Measurements from ENCODE around the gene CD36.
A peak's percentile ranks its signal among the peaks of the same experiment; 100 is the strongest.

Gene CD36

DNA sequence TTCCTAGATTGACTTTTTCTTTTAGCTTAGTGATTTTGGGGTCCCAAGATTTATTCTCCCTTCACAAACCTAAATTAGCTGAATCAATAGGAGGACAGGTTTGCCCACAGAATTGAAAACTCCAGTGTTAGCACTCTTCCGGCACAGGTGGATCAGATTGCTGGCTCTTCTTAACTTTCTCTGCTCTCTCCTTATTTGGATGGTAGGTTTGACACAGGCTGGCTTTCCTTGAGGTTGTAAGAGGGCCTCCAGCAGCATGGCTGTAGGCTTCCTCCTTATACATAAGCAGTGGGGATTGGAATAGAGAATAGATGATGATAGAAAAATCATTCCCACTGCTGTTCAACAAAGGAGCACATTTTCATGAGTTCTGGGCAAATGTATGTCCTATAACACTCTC, 9.4 kb upstream of the CD36 start:
- DNase-seq, result no peak

DNA sequence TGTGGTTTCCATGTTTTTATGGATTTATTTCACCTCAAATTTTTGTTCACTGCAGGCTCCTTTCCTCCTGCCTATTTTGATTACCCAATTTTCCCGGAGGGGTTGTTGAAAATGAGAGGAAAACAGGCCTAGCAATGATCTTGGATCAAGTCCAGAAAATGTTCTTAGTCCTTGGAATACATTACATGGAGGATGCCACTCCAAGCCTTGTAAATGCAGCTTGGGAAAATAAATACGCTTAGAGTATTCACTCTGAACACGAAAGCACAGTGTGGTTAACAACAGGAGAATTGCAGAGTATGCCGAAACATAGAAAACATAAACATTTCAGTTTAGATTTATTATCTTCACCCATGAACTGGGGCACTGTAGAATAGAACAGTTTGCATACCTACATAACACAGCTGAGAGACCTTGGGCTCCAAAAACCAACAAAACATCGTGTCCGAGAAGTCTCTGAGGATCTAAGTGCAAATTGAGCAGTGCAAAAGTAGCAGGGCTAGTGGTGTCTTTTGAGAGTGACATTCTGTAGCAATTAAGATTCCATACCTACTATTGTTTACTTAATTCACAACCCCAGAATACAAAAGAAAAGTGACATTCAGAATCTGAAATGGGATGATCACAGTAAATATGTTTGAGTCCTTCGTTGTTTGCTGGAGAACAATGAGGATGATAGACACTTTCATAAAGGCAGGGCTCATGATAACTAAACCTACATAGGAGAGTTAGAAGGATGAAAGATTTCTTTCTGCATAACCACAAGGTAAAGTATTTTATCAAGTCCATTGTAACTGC, 7.6 kb upstream of the CD36 start:
- DNase-seq, result peak; percentile 31 to 68

DNA sequence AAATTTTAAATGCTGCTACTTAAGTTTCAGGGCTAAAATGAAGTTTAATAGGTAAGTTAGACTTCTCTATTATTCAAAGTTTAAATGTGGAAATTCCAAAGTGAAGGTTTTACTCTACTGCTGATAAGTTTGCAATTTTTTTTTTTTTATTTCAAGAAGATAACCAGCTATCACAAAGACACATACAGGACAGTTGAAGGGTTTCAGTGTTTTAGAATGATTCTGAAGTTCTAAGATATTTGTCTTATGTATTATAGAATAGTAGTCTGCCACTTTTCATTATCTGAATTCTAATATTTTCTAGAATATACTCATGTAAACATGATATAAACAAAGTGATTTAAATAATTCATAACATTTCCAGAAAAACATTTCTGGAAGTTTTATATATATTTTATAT, 7.0 kb upstream of the CD36 start:
- no peak for DNase-seq

DNA sequence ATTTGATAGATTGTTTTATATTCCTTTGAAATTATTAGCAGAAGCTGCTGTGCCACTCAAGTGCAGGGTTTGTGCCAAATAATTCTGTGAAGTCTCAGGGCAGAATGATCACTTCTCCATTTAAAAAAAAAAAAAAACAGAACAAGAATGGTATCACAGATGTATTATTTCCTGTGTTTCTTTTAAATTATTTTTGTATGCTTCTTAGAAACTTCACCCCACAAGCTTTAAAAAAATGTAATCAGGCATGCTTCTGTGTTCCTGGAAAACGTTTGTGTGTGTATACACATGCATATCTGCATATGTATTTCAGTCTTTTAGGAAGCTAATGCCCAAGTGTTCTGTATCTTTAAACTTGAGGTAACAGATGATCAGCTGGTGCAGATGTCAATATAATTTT, 6.3 kb upstream of the CD36 start:
- no peak for DNase-seq

DNA sequence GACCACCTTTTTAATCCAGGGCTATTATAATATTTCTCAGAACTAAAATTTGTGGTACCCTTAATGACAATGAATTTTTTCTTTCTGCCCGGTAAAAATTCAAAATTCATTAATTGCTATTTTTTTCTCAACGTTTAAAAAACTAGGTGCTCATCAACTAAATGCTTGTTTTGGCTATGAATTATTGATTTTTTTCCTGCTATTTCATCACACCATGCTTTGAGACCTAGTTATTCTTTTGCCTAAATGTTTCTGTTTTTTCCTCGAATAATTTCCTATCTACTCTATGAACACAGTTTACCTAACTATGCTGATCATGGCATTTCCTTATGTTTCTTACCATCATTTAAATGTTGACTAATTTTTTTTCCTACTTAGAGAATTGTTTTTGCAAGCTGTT, 5.6 kb upstream of the CD36 start:
- no peak for DNase-seq

DNA sequence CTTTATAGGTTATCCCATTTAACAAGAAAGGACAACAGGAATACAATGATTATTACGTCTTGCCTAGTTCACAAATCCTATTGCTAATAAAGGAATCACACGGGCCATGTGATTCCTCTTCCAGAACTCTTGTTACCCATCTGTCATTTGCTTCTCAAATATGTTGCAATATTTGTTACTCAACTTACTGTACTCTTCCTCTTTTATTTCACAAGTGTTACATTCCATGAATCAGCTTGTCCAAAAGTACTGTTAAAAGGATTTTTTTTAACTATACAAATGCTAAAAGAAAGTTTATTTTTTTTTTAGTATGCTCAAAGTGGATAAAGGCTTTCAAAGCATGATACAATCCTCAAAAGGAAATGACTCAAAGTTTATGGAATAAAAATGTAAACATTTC, 3.9 kb upstream of the CD36 start:
- no peak for DNase-seq

DNA sequence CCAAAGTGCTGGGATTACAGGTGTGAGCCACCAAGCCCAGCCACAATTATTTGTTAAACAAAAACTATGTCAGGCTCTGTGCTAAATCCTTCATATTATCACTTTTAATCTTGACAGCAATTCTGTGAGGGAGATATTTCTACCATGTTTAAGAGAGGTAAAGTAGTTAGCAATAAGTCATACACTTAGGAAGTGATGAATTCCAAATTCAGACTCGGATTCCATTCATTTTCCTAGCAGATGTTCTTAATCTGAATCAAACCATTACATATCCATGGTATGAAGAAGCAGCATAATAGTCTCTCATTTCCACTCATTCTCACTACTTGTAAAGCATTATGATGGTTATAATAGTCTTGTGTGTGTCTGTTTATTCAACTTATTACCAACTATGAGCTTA, 2.9 kb upstream of the CD36 start:
- DNase-seq, result no peak

DNA sequence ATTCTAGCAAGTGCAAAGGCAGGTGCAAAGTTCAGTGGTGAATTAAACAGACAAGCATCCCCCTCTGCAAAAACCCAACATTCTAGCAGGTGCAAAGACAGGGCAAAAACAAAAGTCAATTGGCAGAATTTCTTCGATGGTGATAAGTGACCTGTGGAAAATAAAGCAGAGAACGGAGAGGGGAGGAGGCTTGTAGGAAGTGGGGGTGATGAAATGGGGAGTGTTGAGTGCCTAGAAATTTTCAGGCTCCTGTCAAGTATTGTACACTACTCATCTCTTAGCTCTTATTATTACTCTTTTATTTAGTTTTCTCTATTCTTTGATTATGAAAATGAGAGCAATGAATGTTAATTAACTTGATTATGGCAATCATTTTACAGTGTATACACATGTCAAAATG, 2.4 kb upstream of the CD36 start:
- no peak for DNase-seq

DNA sequence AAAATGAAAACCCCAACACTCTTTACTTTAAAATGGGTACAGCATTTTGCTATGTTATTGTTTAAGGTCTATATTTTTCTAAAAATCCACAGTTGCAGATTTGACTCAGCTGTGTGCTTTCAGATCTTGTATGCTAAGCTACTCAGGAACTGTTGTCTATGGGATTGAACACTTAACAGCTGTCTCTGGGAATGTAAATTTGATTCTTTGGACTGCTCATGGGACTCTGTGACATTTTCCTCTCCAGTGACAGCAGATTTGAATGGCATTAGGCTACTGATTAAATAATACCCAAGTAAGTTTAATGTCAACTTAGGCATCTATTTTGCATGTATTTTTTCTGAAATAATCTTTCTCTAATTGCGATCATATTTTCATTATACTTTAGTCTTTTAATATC, 1.7 kb upstream of the CD36 start:
- no peak for DNase-seq

DNA sequence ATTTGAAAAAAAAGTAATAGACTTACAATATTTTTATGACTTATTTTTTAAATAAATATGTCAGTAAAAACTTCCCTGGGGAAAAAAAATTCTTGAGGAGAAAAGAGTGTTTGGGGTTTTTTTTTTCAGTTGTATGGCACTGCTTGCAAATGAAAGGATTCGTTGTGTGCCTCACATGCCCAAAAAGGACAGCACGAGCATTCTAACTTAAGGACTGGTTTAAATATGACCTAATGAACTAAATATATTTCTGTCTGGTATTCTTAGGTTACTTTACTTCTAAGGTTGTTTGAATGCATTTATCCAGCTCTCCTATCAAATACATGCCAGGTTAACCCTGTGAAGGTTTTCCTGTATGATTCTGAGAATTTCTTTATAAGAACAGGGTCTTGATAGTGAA, 988 bp upstream of the CD36 start:
- no peak for DNase-seq

DNA sequence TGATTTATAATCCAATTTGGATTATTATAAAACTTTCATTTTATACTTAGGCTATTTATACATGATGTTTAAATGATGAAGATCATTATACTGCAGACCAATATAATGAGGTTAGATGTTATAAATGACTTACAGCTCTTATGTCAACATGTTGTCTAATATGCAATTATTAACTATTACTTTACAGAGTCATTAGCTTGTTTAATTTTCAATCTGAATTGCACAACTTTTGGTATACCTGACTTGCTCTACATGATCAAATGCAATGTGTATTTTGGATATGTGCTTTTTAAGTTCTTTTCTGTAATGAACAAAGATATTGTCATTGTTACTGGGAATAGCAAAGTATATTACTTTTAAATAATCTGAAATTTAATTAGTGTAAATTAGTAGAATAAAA, 569 bp downstream of the CD36 start:
- DNase-seq, result no peak

DNA sequence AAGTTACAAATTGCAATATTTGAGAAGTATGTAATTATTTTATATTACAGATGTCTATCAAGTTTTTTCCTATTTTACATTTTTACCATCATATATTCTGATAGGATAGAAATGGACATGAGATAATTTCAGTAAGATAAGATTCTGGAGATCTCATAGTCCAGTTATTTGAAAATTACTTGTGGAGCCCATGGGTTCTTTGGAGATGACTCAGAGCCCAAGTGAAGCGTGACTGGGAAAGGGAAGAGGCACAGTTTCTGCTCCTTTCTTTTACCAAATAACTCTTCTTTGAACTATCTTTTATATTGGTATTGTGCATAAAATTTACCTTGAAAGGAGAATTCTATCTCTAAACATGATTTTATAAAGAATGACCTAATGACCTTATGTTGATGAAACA, 2.4 kb downstream of the CD36 start:
- no peak for DNase-seq

DNA sequence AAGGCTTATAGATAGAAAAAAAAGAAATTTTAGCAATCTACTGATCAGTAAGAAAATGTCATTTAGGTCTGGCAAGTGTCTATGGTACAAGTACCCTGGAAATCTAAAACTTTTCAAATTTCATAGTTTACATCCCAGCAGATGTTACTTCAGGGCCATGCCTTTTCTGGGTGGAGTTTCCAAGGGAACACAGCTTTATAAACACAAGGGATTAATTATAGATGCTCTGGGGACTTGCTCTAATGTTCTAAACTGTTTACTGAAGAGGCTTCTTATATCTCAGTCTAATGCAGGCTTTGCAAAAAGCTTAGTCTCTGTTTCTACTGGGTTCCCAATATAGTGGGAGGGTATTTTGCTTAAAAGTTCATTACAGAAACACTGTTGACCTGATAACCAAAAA, 3.1 kb downstream of the CD36 start:
- DNase-seq, result no peak

DNA sequence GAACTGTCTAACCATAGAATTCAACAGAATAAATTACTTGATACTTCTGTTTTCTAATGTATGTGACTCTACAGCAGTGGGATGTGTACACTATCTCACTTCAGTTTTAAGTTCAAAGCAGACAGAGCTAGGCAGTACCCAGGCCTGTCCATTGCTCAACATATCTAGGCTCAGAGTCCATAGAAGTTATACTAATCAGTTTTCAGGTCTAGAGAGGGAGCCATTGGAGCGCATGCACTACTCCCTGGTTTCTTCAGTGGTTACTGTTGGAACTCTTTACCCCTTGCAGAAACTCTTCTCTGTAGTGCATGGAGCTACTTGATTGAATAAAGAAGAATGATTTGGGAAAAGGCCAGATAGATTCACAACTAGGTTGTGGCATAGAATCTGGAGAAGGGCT, 4.4 kb downstream of the CD36 start:
- no peak for DNase-seq

DNA sequence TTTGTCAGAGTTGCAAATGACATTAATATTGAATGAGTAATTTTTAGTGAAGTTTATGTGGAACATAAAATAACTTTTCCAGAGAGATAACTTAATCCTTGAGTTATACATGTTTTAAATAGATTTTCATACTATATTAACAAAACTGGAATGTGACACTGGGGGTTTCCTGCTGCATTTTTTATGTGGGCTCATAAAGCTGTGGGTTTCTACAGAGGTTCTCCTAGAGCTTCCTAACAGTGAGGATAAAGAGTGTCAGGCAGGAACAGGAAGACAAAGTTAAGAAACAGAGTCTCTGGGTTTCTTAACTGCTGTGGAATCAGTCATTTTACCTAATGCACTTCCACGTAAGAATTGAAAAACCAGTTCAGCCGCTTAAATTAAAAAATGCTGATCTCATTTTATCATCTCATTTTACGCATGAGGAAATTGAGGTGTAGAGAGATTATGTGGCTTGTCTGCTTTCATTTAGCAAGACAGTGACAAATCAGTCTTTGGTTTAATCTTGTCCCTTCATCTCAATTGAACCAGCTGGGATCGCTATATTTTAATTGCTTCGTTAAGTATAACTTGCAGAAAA, 5.0 kb downstream of the CD36 start:
- no peak for DNase-seq

DNA sequence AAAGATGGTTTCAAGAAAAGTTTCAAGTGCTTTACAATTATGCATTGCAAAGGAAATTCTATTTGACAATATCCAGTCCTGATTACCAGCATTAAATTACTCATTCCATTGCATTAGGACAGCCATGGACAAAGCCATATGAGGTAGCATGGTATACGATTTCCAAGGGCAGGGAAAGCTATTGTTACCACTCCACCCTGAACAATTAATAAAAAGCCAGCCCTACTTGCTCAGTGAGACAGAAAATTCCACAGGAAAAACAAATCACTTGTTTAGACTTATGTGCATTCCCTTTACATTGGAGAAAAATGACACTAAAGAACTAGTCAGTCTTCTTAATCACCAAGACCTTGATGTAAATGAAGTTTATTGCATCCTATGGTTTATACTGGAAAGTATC, 5.6 kb downstream of the CD36 start:
- no peak for DNase-seq

DNA sequence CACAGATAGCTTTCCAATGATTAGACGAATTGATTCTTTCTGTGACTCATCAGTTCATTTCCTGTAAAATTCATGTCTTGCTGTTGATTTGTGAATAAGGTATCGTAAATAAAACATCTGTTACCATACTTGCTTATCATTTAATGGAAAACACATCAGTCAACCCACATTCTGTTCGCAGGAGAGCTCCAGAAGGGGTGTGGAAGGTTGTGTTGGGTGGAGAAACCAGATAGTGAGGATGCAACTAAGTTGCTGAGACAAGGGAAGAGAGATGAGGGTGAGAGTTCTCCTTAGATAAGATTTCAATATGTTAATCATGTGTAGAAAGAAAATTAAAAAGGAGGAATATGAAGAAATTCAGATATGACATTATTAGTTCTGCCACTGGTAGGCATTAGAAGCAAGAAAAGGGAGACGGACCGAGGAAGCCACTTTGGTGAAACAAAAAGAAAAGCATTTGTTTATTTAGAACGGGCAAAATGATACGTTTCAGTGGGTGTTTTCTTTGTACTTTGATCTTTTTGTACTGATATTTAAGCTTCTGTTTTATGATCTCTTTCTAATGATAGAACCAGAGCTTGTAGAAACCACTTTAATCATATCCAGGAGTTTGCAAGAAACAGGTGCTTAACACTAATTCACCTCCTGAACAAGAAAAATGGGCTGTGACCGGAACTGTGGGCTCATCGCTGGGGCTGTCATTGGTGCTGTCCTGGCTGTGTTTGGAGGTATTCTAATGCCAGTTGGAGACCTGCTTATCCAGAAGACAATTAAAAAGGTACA, 7.8 kb downstream of the CD36 start:
- no peak for DNase-seq

DNA sequence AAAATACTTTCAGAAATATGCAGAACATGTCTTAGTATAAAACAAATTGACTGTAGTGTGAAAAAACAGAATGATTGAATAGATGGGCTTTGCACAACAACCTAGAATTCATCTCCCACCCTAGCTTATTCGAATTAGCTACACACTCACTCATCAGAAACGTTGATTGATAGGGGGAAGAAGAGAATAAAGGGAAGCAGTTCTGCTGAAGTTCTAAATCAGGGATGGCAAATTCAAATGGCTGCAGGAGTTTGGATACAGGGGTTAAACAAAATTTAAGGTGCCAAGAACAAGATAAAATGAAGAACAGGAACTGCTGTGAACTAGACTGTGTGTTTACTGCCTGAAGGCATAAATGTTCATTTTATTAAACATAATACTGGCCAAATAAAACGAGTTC, 9.0 kb downstream of the CD36 start:
- DNase-seq, result no peak

DNA sequence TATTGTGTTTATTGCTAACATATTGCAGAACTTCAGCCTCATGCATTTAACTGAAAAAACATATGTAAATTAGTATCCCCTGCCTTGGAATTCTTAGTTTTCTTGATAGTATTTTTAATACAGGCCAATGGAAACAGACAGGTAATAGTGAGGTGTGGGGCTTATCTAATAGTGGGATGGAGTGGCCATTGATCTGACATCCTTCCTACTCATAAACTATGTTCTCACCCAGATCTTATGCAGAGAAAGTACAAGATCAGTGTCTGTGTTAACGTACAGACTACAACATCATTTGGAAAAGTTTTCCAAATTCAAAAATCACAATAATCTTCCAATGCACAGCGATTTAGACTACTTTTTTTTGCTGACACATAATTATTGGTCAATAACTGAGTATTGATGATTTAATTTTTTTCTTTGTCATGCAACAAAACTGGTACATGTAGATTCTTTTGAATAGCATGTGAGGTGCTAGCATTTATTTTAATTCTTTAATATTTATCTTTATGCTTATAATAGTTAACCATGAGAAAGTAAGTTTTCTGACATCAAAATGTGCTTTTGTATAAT, 9.7 kb downstream of the CD36 start:
- no peak for DNase-seq

DNA sequence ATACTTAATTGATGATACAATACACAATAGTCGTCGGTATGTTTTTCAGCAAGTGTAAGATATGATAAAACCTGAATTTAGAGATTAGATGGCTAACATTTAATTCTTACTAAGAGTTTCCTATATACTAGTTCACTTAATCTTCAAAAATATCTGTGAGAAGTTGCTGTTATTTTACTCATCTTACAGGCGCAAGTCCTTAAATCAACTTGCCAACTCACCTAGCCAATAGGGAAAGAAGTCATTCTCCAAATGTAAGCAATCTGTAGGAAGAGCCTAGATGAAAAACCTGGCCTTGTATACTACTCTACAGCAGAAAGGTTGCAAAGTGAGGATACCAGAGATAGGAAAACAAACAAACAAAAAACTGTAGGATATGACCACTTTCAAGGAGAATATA, 10.6 kb downstream of the CD36 start:
- no peak for DNase-seq

DNA sequence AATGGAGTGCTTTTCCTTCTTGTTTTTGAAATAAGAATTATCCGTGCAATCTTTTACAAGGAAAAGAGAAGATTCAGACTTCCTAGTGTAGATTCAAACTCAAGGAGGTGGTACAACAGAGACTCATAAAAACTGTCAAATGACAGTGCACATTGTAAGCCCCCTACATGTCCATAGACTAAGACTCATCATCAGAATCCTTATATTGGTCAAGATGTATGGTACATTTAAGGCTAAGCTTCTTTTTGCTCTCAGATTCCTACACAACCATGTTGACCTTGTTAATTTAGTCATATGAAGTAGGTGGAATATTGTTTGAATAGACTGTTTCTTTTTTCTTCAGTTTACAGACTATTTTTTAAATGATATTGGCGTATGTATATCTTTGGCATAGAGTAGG, 11.6 kb downstream of the CD36 start:
- DNase-seq, result no peak

DNA sequence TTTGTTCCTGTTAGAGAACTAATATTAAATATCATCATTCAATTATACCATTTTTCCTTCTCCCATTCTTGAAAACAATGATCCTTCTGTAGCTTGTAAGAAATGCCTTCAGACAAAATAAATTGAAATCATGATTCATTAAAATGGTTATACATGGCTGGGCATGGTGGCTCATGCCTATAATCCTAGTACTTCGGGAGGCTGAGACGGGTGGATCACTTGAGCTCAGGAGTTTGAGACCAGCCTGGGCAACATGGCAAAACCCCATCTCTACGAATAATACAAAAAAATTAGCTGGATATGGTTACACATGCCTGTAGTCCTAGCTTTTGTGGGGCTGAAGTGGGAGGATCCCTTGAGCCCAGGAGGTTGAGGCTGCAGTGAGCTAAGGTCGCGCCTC, 13.0 kb downstream of the CD36 start:
- DNase-seq, result no peak

DNA sequence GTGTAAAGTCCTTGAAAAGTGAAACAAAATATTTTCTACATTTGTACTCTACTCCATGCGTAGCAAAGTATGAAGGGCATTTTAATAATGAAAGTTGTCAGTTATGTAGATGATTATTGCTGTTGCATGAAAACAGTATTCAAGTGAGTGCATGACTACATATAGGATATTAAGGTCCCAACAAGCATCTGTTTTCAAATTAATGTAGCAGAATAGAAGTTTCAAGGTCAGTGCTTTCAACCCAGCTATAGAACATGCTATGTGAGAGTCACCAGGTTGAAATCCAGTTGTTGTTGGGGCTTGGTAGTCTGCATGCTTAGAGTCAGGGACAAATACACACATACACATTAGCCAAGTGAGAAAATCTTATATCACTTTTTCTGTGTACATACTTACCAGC, 14.8 kb downstream of the CD36 start:
- DNase-seq, result no peak

DNA sequence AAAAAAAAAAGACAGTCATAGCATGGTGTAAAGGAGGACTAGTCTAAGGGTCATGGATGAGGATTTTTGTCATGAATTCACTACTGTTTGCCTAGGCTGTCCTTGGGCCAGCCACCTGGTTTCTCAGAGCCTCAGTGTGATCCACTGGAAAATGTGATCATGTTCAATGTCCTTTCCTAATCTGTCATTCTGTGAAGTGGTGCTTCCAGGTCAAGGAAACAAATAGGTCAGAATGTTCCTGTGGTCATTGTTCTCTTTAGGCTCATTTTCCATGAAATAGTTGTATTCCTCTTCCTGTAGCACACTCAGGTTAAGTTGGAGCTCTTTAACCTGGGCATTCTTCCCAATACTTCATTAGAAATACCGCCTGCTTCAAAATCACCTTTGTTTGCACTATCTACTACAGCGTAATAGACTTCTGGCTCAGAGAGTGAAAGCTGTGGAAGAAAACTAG, 16.5 kb downstream of the CD36 start:
- DNase-seq, result no peak
